Measurements from ENCODE around the gene DCST1.
A peak's percentile ranks its signal among the peaks of the same experiment; 100 is the strongest.

Gene DCST1

GRCh38 chr1:155050560-155051341 is 17.1 kb downstream of the DCST1 start, which contains the start of gene ADAM15:
TSS of gene ADAM15 (plus strand) at chr1:155051316. CDS start at chr1:155051387, 71 bp downstream.
- peak in 1 of 2 donors; percentile 73 for DNase-seq (ENCODE audit: extremely low read depth in 1 of 2, low read depth in 1 of 2)

GRCh38 chr1:155051342-155051776 is 17.7 kb downstream of the DCST1 start:
- no peak for DNase-seq (ENCODE audit: extremely low read depth in 1 of 2, low read depth in 1 of 2)

DNA sequence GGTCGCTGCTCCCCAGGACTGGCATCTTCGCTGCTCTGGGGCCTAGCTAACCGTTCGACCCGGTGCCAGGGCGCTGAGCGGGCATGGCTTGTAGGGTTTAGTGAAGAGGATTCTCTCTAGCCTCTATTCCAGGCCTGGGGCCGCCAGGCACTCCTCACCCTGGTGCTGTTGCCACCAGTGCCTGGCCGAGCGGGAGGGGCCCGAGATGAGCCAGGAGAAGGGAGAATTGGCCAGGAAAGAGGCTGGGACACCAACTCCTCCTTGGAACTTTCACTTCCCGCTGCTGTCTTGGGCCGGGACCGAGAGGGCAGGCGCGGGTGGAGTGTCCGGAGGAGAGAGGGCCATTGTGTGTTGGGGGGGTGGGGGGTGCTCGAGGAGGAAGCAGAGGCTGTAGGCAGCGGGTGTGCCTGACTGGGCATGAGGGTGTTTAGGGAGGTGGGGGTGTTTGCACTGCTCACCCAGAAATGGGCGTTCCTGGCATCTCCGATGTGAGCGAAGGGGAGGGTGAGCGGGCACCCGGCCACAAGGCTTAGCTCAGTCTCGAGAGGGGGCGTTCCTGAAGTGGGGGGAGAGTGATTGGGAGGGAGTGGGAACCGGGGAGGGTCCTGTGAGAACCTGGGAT is 18.3 kb downstream of the DCST1 start:
- peak in 1 of 2 donors; percentile 10 for DNase-seq (ENCODE audit: extremely low read depth in 1 of 2, low read depth in 1 of 2)

DNA sequence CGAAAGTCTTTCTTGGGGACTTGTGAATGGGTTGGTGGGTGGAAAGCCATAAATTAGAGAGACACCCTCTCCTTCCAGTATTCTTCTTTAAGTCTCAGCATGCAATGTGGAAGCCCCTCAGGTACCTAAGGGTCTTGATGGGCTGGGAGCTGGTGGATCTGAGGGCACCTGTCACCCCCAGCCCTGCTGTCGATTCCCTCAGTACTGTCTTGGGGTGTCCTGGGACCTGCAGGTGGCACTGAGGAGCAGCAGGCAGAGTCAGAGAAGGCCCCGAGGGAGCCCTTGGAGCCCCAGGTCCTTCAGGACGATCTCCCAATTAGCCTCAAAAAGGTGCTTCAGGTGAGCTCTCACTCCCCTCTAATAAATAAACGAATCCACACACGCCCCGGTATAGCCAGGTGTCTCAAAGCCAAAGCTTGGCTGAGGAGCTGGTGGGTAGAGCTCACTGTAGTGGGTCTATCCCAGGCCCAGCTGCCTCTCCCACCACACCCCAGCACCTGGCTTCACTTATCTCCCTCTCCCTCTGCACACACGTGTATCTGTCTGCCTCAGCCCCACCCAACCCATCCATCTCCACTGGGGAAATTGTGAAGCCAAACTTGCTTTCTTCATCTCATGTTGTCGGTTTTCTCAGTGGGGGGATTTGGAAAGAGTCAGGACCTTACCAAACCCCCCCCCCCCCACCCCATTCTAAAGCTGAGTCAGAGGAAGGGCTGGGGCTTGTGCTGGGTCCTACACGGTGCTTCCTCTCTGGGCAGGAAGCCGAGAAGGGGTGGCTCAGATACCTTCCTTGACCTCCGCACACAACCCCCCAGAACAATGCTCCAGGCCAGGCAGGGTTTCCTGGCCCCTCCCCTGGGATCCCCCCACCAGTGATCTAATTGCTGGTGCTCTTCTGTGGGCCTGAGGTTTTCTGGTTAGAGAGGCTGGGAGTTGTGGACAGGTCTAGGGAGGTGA is 19.1 kb downstream of the DCST1 start:
- DNase-seq (ENCODE audit: extremely low read depth in 1 of 2, low read depth in 1 of 2): no peak

- no peak for DNase-seq (ENCODE audit: extremely low read depth in 1 of 2, low read depth in 1 of 2)
Observed at GRCh38 chr1:155053531-155054105, 20.0 kb downstream of the DCST1 start.

DNA sequence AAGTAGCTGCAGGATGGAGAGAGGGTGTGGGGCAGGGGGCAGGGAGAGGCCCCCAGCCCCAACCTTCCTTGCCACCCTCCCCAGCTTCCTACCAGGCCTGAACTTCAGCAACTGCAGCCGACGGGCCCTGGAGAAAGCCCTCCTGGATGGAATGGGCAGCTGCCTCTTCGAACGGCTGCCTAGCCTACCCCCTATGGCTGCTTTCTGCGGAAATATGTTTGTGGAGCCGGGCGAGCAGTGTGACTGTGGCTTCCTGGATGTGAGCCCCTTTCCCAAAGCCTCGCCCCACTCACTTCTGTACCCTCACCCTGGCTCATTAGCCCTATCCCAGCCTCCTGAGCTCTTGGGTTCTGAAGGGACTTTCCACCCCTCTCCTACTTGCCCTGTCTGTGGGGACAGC is 23.5 kb downstream of the DCST1 start:
- DNase-seq (ENCODE audit: extremely low read depth in 1 of 2, low read depth in 1 of 2): no peak

DNA sequence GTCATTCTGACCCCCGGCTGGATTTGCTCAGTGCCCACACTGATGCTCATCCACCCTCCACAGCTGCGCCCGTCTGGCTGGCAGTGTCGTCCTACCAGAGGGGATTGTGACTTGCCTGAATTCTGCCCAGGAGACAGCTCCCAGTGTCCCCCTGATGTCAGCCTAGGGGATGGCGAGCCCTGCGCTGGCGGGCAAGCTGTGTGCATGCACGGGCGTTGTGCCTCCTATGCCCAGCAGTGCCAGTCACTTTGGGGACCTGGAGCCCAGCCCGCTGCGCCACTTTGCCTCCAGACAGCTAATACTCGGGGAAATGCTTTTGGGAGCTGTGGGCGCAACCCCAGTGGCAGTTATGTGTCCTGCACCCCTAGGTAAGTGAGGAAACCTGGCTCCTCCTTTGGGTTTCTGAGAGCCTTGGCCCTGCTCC is 24.2 kb downstream of the DCST1 start:
- no peak for DNase-seq (ENCODE audit: extremely low read depth in 1 of 2, low read depth in 1 of 2)

GRCh38 chr1:155060736-155061135 is 27.1 kb downstream of the DCST1 start:
- no peak for DNase-seq (ENCODE audit: extremely low read depth in 1 of 2, low read depth in 1 of 2)

GRCh38 chr1:155061381-155062150 is 27.9 kb downstream of the DCST1 start:
- peak; percentile 91 to 94 for DNase-seq (ENCODE audit: extremely low read depth in 1 of 2, low read depth in 1 of 2)

DNA sequence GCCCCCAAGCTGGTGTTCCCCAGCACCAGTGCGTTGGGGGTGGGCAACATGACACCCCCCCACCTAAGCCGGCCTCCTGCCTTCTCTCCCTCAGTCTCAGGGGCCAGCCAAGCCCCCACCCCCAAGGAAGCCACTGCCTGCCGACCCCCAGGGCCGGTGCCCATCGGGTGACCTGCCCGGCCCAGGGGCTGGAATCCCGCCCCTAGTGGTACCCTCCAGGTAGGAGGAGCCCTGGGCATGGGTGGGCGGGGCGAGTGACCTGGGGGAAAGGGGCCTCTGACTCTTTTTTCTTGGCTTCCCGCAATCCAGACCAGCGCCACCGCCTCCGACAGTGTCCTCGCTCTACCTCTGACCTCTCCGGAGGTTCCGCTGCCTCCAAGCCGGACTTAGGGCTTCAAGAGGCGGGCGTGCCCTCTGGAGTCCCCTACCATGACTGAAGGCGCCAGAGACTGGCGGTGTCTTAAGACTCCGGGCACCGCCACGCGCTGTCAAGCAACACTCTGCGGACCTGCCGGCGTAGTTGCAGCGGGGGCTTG is 28.6 kb downstream of the DCST1 start:
- DNase-seq (ENCODE audit: extremely low read depth in 1 of 2, low read depth in 1 of 2): no peak

- peak in 1 of 2 donors; percentile 63 for DNase-seq (ENCODE audit: extremely low read depth in 1 of 2, low read depth in 1 of 2)
Observed at GRCh38 chr1:155062702-155063411, 29.2 kb downstream of the DCST1 start.

- DNase-seq (ENCODE audit: extremely low read depth in 1 of 2, low read depth in 1 of 2): peak; percentile 57 to 70
Observed at GRCh38 chr1:155063550-155064110, 30.0 kb downstream of the DCST1 start, which contains the start of gene EFNA4. TSS of gene EFNA4 (plus strand) at chr1:155063740. CDS start at chr1:155063824, 84 bp downstream.

GRCh38 chr1:155064111-155064831 is 30.6 kb downstream of the DCST1 start:
- DNase-seq (ENCODE audit: extremely low read depth in 1 of 2, low read depth in 1 of 2): no peak

- DNase-seq (ENCODE audit: extremely low read depth in 1 of 2, low read depth in 1 of 2): no peak
Observed at GRCh38 chr1:155064832-155065429, 31.3 kb downstream of the DCST1 start.

- DNase-seq (ENCODE audit: extremely low read depth in 1 of 2, low read depth in 1 of 2): no peak
Observed at GRCh38 chr1:155066777-155067176, 33.2 kb downstream of the DCST1 start.

DNA sequence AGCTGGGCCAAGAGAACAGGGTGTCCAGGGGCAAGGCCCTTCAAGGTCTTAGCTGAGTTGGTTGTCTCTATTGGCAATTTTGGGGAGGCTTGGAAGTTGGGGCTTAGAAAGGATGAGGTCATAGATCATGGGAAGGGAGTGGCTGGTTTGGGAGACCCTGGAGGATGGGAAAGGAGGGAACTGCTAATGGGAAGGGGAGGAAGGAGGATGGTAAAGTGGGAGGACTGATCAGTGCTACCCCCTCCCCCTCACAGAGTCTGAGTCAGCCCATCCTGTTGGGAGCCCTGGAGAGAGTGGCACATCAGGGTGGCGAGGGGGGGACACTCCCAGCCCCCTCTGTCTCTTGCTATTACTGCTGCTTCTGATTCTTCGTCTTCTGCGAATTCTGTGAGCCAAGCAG is 35.0 kb downstream of the DCST1 start:
- DNase-seq (ENCODE audit: extremely low read depth in 1 of 2, low read depth in 1 of 2): no peak

GRCh38 chr1:155069551-155070157 is 36.0 kb downstream of the DCST1 start:
- no peak for DNase-seq (ENCODE audit: extremely low read depth in 1 of 2, low read depth in 1 of 2)

Data from activated CD8-positive, alpha-beta memory T cell treated with anti-CD3 and anti-CD28 coated beads for 1 hour (primary cell).